IMR-90 (cell line): Measurements from ENCODE around the gene GBP7. TPM values are rescaled to one million over a fixed set of nuclear protein-coding genes. Genes with fewer than 3 reads are reported as not detected.

Source experiments
- ATAC-seq: fragments of 200-7000 bp; cut with Tn5 transposase; 2 replicates; pipeline ENCODE4 v1.9.1; 2020; ENCODE audit warnings: low read depth, mild to moderate bottlenecking, moderate library complexity
- BruUV-seq: library from RNA; stranded (reverse); fragments of 400-500 nt; replicated peaks from 2 replicates; lab custom pipeline; 2021; lab: Mats Ljungman, UMichigan
- CTCF ChIA-PET: fragments of 300-600 bp; formaldehyde crosslinking; extraction: SDS; loops from one replicate; lab custom pipeline; 2021; ENCODE audit warnings: antibody characterized with exemption; lab: Yijun Ruan, JAX
- POLR2A ChIA-PET: fragments of 300-600 bp; sonication (Branson Sonifier 250); formaldehyde crosslinking; loops from one replicate; lab custom pipeline; 2022; ENCODE audit warnings: antibody characterized with exemption; ENCODE audit not compliant: unreplicated experiment; lab: Charles Lee
- DNase-seq: peaks from one replicate; pipeline ENCODE4 v3.0.0; 2013
- H2AFZ ChIP-seq: replicated peaks from 2 replicates; pipeline ENCODE3; 2013; ENCODE audit warnings: low read length, mild to moderate bottlenecking; ENCODE audit not compliant: poor library complexity
- H2AK5ac ChIP-seq: 2 replicates; pipeline ENCODE4 v1.6.1; 2013; ENCODE audit warnings: low read depth, low read length, inconsistent platforms
- H2AK9ac ChIP-seq: replicated peaks from 2 replicates; pipeline ENCODE3; 2013; ENCODE audit warnings: mild to moderate bottlenecking, low read depth, low read length, moderate library complexity; ENCODE audit not compliant: poor library complexity
- H2BK120ac ChIP-seq: 2 replicates; pipeline ENCODE4 v1.6.1; 2013; ENCODE audit warnings: low read depth, low read length, inconsistent platforms
- H2BK15ac ChIP-seq: 3 replicates; pipeline ENCODE4 v1.6.1; 2013; ENCODE audit warnings: low read depth, low read length, inconsistent platforms
- H2BK20ac ChIP-seq: 2 replicates; pipeline ENCODE4 v1.6.1; 2013; ENCODE audit warnings: low read depth, mild to moderate bottlenecking, inconsistent platforms, low read length, moderate library complexity
- H2BK5ac ChIP-seq: 2 replicates; pipeline ENCODE4 v1.6.1; 2013; ENCODE audit warnings: mild to moderate bottlenecking, low read depth, low read length, inconsistent platforms; ENCODE audit not compliant: poor library complexity, severe bottlenecking
- H3K14ac ChIP-seq: replicated peaks from 2 replicates; pipeline ENCODE4 v1.6.1; 2013; ENCODE audit warnings: low read depth, low read length, inconsistent platforms
- H3K18ac ChIP-seq: 2 replicates; pipeline ENCODE4 v1.6.1; 2013; ENCODE audit warnings: low read depth, low read length, control low read depth
- H3K23ac ChIP-seq: 2 replicates; pipeline ENCODE4 v1.6.1; 2013; ENCODE audit warnings: low read depth, low read length, inconsistent platforms
- H3K27ac ChIP-seq: 2 replicates; pipeline ENCODE4 v1.5.1; 2013; ENCODE audit warnings: mild to moderate bottlenecking, control low read depth, low read length; ENCODE audit not compliant: insufficient read depth
- H3K27me3 ChIP-seq: 2 replicates; pipeline ENCODE4 v1.6.1; 2013; ENCODE audit warnings: low read length; ENCODE audit not compliant: control insufficient read depth, insufficient read depth
- H3K36me3 ChIP-seq: 2 replicates; pipeline ENCODE4 v1.6.1; 2013; ENCODE audit warnings: low read length, mixed read lengths; ENCODE audit not compliant: control insufficient read depth, insufficient read depth
- H3K4ac ChIP-seq: 2 replicates; pipeline ENCODE4 v1.6.1; 2013; ENCODE audit warnings: low read depth, low read length, inconsistent platforms
- H3K4me1 ChIP-seq: 2 replicates; pipeline ENCODE4 v1.6.1; 2013; ENCODE audit warnings: low read length, mixed read lengths; ENCODE audit not compliant: control insufficient read depth, insufficient read depth
- H3K4me2 ChIP-seq: 2 replicates; pipeline ENCODE4 v1.6.1; 2013; ENCODE audit warnings: low read depth, mild to moderate bottlenecking, control low read depth, low read length, moderate library complexity
- H3K4me3 ChIP-seq: 2 replicates; pipeline ENCODE4 v1.5.1; 2013; ENCODE audit warnings: low read depth, mild to moderate bottlenecking, control low read depth, low read length, moderate library complexity; ENCODE audit not compliant: insufficient read depth
- H3K56ac ChIP-seq: 2 replicates; pipeline ENCODE4 v1.6.1; 2013; ENCODE audit warnings: low read length, inconsistent platforms; ENCODE audit not compliant: insufficient read depth; ENCODE audit errors: extremely low read depth
- H3K79me1 ChIP-seq, 2 experiments: 2 replicates each; pipeline ENCODE4 v1.6.1; 2013; ENCODE audit warnings: low read length in 2 of 2, inconsistent platforms in 1 of 2, low read depth in 1 of 2
- H3K9ac ChIP-seq: 2 replicates; pipeline ENCODE4 v1.6.1; 2013; ENCODE audit warnings: low read depth, low read length, control low read depth
- H3K9me1 ChIP-seq: 2 replicates; pipeline ENCODE4 v1.6.1; 2013; ENCODE audit warnings: low read length, inconsistent platforms; ENCODE audit not compliant: insufficient read depth
- H3K9me3 ChIP-seq: 2 replicates; pipeline ENCODE4 v1.6.1; 2013; ENCODE audit warnings: low read length; ENCODE audit not compliant: control insufficient read depth, insufficient read depth
- H4K20me1 ChIP-seq: 2 replicates; pipeline ENCODE4 v1.6.1; 2013; ENCODE audit warnings: low read length, inconsistent platforms; ENCODE audit not compliant: insufficient read depth
- H4K5ac ChIP-seq: 2 replicates; pipeline ENCODE4 v1.6.1; 2013; ENCODE audit warnings: mild to moderate bottlenecking, low read depth, low read length, control low read depth
- H4K8ac ChIP-seq, 2 experiments: 2 replicates each; pipeline ENCODE4 v1.6.1; 2013; ENCODE audit warnings: low read depth in 2 of 2, low read length in 2 of 2, control low read depth in 1 of 2, inconsistent platforms in 1 of 2
- H4K91ac ChIP-seq: 2 replicates; pipeline ENCODE4 v1.6.1; 2013; ENCODE audit warnings: low read depth, low read length, inconsistent platforms; ENCODE audit not compliant: insufficient read depth
- CEBPB ChIP-seq: IDR thresholded peaks from 2 replicates; pipeline ENCODE4 v1.6.1; 2012; ENCODE audit warnings: low read depth, low read length, improper control_type of control experiment
- dilution Hi-C: fragments of 300-500 bp; cut with HindIII; formaldehyde crosslinking; loops from one replicate; pipeline ENCODE4 v1.14.3; 2018; ENCODE audit warnings: low sequenced_read_pairs; ENCODE audit not compliant: unreplicated experiment
- in situ Hi-C: fragments of 300-500 bp; cut with MboI; formaldehyde crosslinking; loops from 3 replicates; pipeline ENCODE4 v1.14.3; 2019; ENCODE audit warnings: low sequenced_read_pairs, inconsistent platforms, mixed read lengths
- intact Hi-C: fragments of 100-400 bp; cut with micrococcal nuclease; formaldehyde crosslinking; loops from 2 replicates; pipeline ENCODE4 v1.10.0; 2022
- polyA plus RNA-seq, 3 experiments: library from polyadenylated mRNA; depleted of rRNA; stranded (reverse); fragments of >200 nt; gene quantifications; 2 replicates each; pipeline ENCODE4 v1.2.3, GENCODE V29; 2012; ENCODE audit warnings: low replicate concordance in 1 of 3
- total RNA-seq: library from RNA; depleted of rRNA; stranded (reverse); fragments of >200 nt; gene quantifications from 2 replicates; pipeline ENCODE4 v1.2.3, GENCODE V29; 2012

Gene GBP7
- total and polyA plus RNA-seq, 2 of the 4 experiments (the other 2 are of a cell fraction) = not detected

DNA sequence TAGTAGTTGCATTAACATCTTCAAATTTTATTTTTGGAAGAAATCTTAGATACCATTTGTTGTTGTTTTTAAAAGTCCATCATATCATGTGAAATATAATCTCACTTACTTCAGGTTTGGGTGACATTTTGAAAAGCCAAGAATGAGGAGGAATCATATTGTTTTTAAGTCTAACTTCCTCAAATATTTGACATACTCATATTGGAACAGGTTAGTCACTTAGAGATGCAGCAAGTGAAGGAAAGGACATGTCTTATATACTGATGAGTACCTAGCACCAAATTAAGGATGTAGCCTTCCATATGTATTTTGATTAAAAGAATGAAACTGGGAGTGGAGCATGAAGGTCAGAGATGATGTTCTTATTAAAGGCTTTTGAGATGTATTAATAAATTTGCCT lies 73.8 kb downstream of the GBP7 start:
- Histone ChIP-seq H3K27me3 (no peaks in the 10 kb centered on the region), H3K23ac (no peak overlapping the region), H3K9ac (no peak overlapping the region), H4K5ac (no peak overlapping the region), H2AFZ (no peak overlapping the region), H3K27ac (no peak overlapping the region), H3K4me1 (no peaks in the 10 kb centered on the region), H3K56ac (no peak overlapping the region), H3K4ac (no peak overlapping the region), H3K14ac (no peak overlapping the region), H3K9me1 (no peaks in the 10 kb centered on the region), H4K91ac (no peak overlapping the region), H3K4me3 (no peak overlapping the region), H4K8ac (no peak overlapping the region), H2BK120ac (no peak overlapping the region), H3K18ac (no peak overlapping the region), H3K9me3 (no peaks in the 10 kb centered on the region), H2BK15ac (no peak overlapping the region), H2AK9ac (no peak overlapping the region), H3K79me1 (no peaks in the 10 kb centered on the region), H2BK20ac (no peak overlapping the region), H4K20me1 (no peaks in the 10 kb centered on the region), H3K4me2 (no peak overlapping the region), H3K36me3 (peaks cover 4% of the 10 kb centered on the region; the same call in 1 of the 2 replicates), H2AK5ac (no peak overlapping the region), H2BK5ac (no peak overlapping the region)
- no peak for TF ChIP-seq CEBPB
- in situ Hi-C loops (no loop called here), intact Hi-C loops (no loop called here), dilution Hi-C loops (no loop called here)
- ATAC-seq (no peak), DNase-seq (no peak)
- ChIA-PET POLR2A (no interaction called here), CTCF (no interaction called here)
- BruUV-seq = no TSS peak
